Endothelial cell of umbilical vein (primary cell): ENCODE results near the gene ZNF524. TPM values are rescaled to one million over a fixed set of nuclear protein-coding genes. Genes with fewer than 3 reads are reported as not detected.

Source experiments
- BruUV-seq: library from RNA; stranded (reverse); fragments of 400-500 nt; replicated peaks from 2 replicates; lab custom pipeline; 2021; lab: Mats Ljungman, UMichigan
- CTCF ChIA-PET: fragments of 300-600, 350-600 bp; sonication (Branson Sonifier 250); formaldehyde crosslinking; loops from one replicate; lab custom pipeline; 2021; ENCODE audit warnings: antibody characterized with exemption, inconsistent platforms; lab: Charles Lee
- POLR2A ChIA-PET: fragments of 300-600, 350-600 bp; sonication (Branson Sonifier 250); formaldehyde crosslinking; loops from one replicate; lab custom pipeline; 2021; ENCODE audit warnings: antibody characterized with exemption, inconsistent platforms; lab: Charles Lee
- DNase-seq: peaks from one replicate; pipeline ENCODE4 v3.0.0-alpha.2; 2011; ENCODE audit warnings: low read depth, low spot score
- FAIRE-seq: peaks from 2 replicates; lab custom pipeline; 2011; peaks lifted over from hg19 to GRCh38; lab: Jason Lieb, UNC
- H2AFZ ChIP-seq: 2 replicates; pipeline ENCODE4 v1.6.0; 2012; ENCODE audit warnings: low read depth, low read length, control low read depth, inconsistent platforms
- H3K27ac ChIP-seq: 2 replicates; pipeline ENCODE4 v1.5.1; 2011; ENCODE audit warnings: low read depth, mild to moderate bottlenecking, control low read depth, low read length, moderate library complexity; ENCODE audit not compliant: insufficient read depth
- H3K27me3 ChIP-seq, 2 experiments: 2 replicates each; pipeline versions ENCODE4 v1.6.0 to v1.6.1; 2011; ENCODE audit warnings: low read length in 2 of 2, mixed read lengths in 1 of 2; ENCODE audit not compliant: control insufficient read depth in 2 of 2, insufficient read depth in 2 of 2
- H3K36me3 ChIP-seq, 2 experiments: 2 replicates in 1 of 2; 3 replicates in 1 of 2; pipeline ENCODE4 v1.5.1; 2011; ENCODE audit warnings: low read length in 2 of 2, mild to moderate bottlenecking in 1 of 2, moderate library complexity in 1 of 2; ENCODE audit not compliant: control insufficient read depth in 2 of 2, insufficient read depth in 2 of 2; ENCODE audit errors: extremely low read depth in 1 of 2
- H3K4me1 ChIP-seq: 3 replicates; pipeline ENCODE4 v1.5.1; 2011; ENCODE audit warnings: mild to moderate bottlenecking, low read length; ENCODE audit not compliant: control insufficient read depth, insufficient read depth; ENCODE audit errors: extremely low read depth
- H3K4me2 ChIP-seq: 2 replicates; pipeline ENCODE4 v1.6.1; 2011; ENCODE audit warnings: low read length, control low read depth, mixed read lengths; ENCODE audit not compliant: insufficient read depth
- H3K4me3 ChIP-seq, 3 experiments: fragments of 200-600 bp in 1 of 3; sonication (generic), shearing (Covaris generic) in 1 of 3; replicated peaks in 1 of 3; 2 replicates each; pipeline ENCODE4 v1.5.1; 2011 to 2016; ENCODE audit warnings: control low read depth in 3 of 3, low read length in 3 of 3, mild to moderate bottlenecking in 2 of 3, inconsistent platforms in 1 of 3, low read depth in 1 of 3, moderate library complexity in 1 of 3; ENCODE audit not compliant: insufficient read depth in 1 of 3
- H3K79me2 ChIP-seq: 2 replicates; pipeline ENCODE4 v1.6.0; 2012; ENCODE audit warnings: low read length, inconsistent platforms; ENCODE audit not compliant: control insufficient read depth, insufficient read depth
- H3K9ac ChIP-seq: replicated peaks from 2 replicates; pipeline ENCODE3; 2011; ENCODE audit warnings: low read length, control low read depth; ENCODE audit not compliant: insufficient read depth; ENCODE audit errors: extremely low read depth
- H3K9me1 ChIP-seq: replicated peaks from 3 replicates; pipeline ENCODE4 v1.6.0; 2011; ENCODE audit warnings: mild to moderate bottlenecking, low read length; ENCODE audit not compliant: control insufficient read depth, insufficient read depth; ENCODE audit errors: extremely low read depth
- H3K9me3 ChIP-seq: replicated peaks from 2 replicates; pipeline ENCODE4 v1.5.1; 2012; ENCODE audit warnings: low read length, inconsistent platforms; ENCODE audit not compliant: control insufficient read depth, insufficient read depth
- H4K20me1 ChIP-seq: replicated peaks from 2 replicates; pipeline ENCODE3; 2011; ENCODE audit warnings: mild to moderate bottlenecking, low read length; ENCODE audit not compliant: control insufficient read depth, insufficient read depth; ENCODE audit errors: extremely low read depth
- CTCF ChIP-seq, 2 donors: IDR thresholded peaks; 1 replicate in 1 of 2; 2 replicates in 1 of 2; pipeline ENCODE4 v1.5.1; 2011; ENCODE audit warnings: low read length in 2 of 2, mild to moderate bottlenecking in 2 of 2, moderate library complexity in 2 of 2, control low read depth in 1 of 2, inconsistent platforms in 1 of 2, low read depth in 1 of 2; ENCODE audit not compliant: insufficient read depth in 1 of 2; ENCODE audit errors: extremely low read depth in 1 of 2
- EZH2 ChIP-seq: IDR thresholded peaks from 2 replicates; pipeline ENCODE4 v1.6.1; 2012; ENCODE audit warnings: borderline replicate concordance, low read depth, mild to moderate bottlenecking, moderate library complexity, low read length, inconsistent platforms; ENCODE audit not compliant: severe bottlenecking
- FOS ChIP-seq: IDR thresholded peaks from 2 replicates; pipeline ENCODE4 v1.6.1; 2011; ENCODE audit warnings: mild to moderate bottlenecking, low read length, moderate library complexity, borderline replicate concordance; ENCODE audit not compliant: insufficient read depth
- GATA2 ChIP-seq: IDR thresholded peaks from 2 replicates; pipeline ENCODE4 v1.7.0; 2011; ENCODE audit warnings: low read depth, mild to moderate bottlenecking, moderate library complexity, mixed read lengths, low read length; ENCODE audit not compliant: insufficient read length, insufficient read depth
- JUN ChIP-seq: IDR thresholded peaks from 2 replicates; pipeline ENCODE4 v1.6.1; 2011; ENCODE audit warnings: borderline replicate concordance, low read depth; ENCODE audit not compliant: insufficient read length, insufficient read depth
- MYC ChIP-seq: IDR thresholded peaks from one replicate; pipeline ENCODE4 v1.6.1; 2011; ENCODE audit warnings: mild to moderate bottlenecking, low read depth, low read length
- POLR2A ChIP-seq: IDR thresholded peaks from 2 replicates; pipeline ENCODE4 v1.6.1; 2012; ENCODE audit warnings: low read depth, mild to moderate bottlenecking, control low read depth, low read length
- POLR2AphosphoS5 ChIP-seq: IDR thresholded peaks from 2 replicates; pipeline ENCODE4 v1.6.1; 2012; ENCODE audit warnings: low read depth, mild to moderate bottlenecking, control low read depth, low read length, moderate library complexity; ENCODE audit not compliant: insufficient read depth
- dilution Hi-C: fragments of 300-500 bp; cut with MboI; formaldehyde crosslinking; loops from one replicate; pipeline ENCODE4 v1.15.0; 2019; ENCODE audit warnings: low sequenced_read_pairs; ENCODE audit not compliant: extremely low pct_ligation_motif_present
- intact Hi-C: fragments of 100-400 bp; cut with micrococcal nuclease; formaldehyde crosslinking; loops from one replicate; pipeline ENCODE4 v1.10.0; 2022
- polyA plus RNA-seq, 4 experiments: library from polyadenylated mRNA; depleted of rRNA in 3 of 4; stranded (reverse) in 3 of 4; unstranded in 1 of 4; fragments of >200 nt; gene quantifications; 2 replicates each; pipeline versions ENCODE4 v1.2.1 to v1.2.3, GENCODE V29; 2011 to 2012; ENCODE audit warnings: missing spikeins in 1 of 4
- total RNA-seq: library from RNA; stranded (reverse); gene quantifications from 2 replicates; pipeline ENCODE4 v1.2.3, GENCODE V29; 2021
- TF ChIP-seq, protein P1 (sequence below): IDR thresholded peaks from 2 replicates; pipeline ENCODE4 v1.6.1; 2011; ENCODE audit not compliant: insufficient read depth, insufficient read length

Gene ZNF524
- total and polyA plus RNA-seq, 2 donors (not counting 3 experiments of a cell fraction or from before 2014, with no cell fraction given), result 15.2 to 15.4 TPM

GRCh38 chr19:55602104-55603001, 2.3 kb downstream of the ZNF524 start:
- H3K9me1 ChIP-seq, result no peaks in the 10 kb centered on the region
- dilution Hi-C loops (loop anchor here (10.0 kb wide), 1 partner anchor 88 kb away; no protein-coding TSS in a partner anchor), intact Hi-C loops (loop anchor here (10.0 kb wide), 2 partner anchors 218 to 348 kb away; partner anchors contain the start of genes PPP6R1, RPL28 and TMEM238)
- no peak overlapping the region for H3K4me3 ChIP-seq
- BruUV-seq, result no TSS peak
- ChIA-PET POLR2A (no interaction called here), CTCF (interaction anchor here (1.2 kb wide), 1 partner anchor 99 kb away, joined by 3 read pairs; no protein-coding TSS in a partner anchor)
- H3K9me3 ChIP-seq, result no peaks in the 10 kb centered on the region
- no peak overlapping the region for H3K27ac ChIP-seq
- DNase-seq (no peak), FAIRE-seq (no peak)
- H3K79me2 ChIP-seq, result peaks cover 10% of the 10 kb centered on the region
- H3K4me1 ChIP-seq, result peaks cover 21% of the 10 kb centered on the region
- peaks cover 0 to 2% of the 10 kb centered on the region in 2 experiments for H3K36me3 ChIP-seq
- no peak overlapping the region for H2AFZ ChIP-seq
- H4K20me1 ChIP-seq, result no peaks in the 10 kb centered on the region
- no peak for TF ChIP-seq EZH2
- no peak for TF ChIP-seq GATA2
- TF ChIP-seq JUN, result no peak
- TF ChIP-seq CTCF (IDR thresholded peaks at IDR 0.05; ENCODE audit: extremely low read depth in 1 of 2, insufficient read depth in 1 of 2, low read depth in 1 of 2, low read length in 2 of 2), result no peak
- no peak for TF ChIP-seq POLR2A
- TF ChIP-seq POLR2AphosphoS5, result no peak
- no peak for TF ChIP-seq MYC
- TF ChIP-seq FOS, result no peak
- TF ChIP-seq, protein P1, sequence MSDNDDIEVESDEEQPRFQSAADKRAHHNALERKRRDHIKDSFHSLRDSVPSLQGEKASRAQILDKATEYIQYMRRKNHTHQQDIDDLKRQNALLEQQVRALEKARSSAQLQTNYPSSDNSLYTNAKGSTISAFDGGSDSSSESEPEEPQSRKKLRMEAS, result no peak
- no peaks in the 10 kb centered on the region for H3K27me3 ChIP-seq
- no peak overlapping the region for H3K9ac ChIP-seq
- H3K4me2 ChIP-seq, result no peak overlapping the region
